Lower leg skin (tissue), 3 donors: ENCODE data around the gene WFDC1.

ENCODE experiments used
- CTCF ChIP-seq, 3 donors: fragments of 450-650 bp; IDR thresholded peaks; one replicate each; pipeline ENCODE4 v1.5.1; 2016; ENCODE audit warnings: antibody characterized with exemption in 3 of 3, mild to moderate bottlenecking in 3 of 3, moderate library complexity in 2 of 3
- POLR2A ChIP-seq, 2 donors: fragments of 450-650 bp; IDR thresholded peaks; one replicate each; pipeline ENCODE4 v1.6.1; 2016 to 2017; ENCODE audit warnings: antibody characterized with exemption in 2 of 2, mild to moderate bottlenecking in 1 of 2, moderate library complexity in 1 of 2

GRCh38 chr16:84247844-84248243 is 46.8 kb upstream of the WFDC1 start:
- no peak for TF ChIP-seq CTCF (IDR thresholded peaks at IDR 0.05)
- no peak for TF ChIP-seq POLR2A (IDR thresholded peaks at IDR 0.05)
